GM23338 (cell line): Measurements from ENCODE around the gene KIF17. TPM values are rescaled to one million over a fixed set of nuclear protein-coding genes. Genes with fewer than 3 reads are reported as not detected.

ENCODE experiments used
- ATAC-seq: fragments of 200-7000 bp; cut with Tn5 transposase; 3 replicates; pipeline ENCODE4 v1.9.1; 2020
- DNase-seq: peaks from one replicate; pipeline ENCODE4 v3.0.0-alpha.2; 2015; ENCODE audit warnings: low spot score
- H2AFZ ChIP-seq: fragments of 200-600 bp; sonication (generic); 2 replicates; pipeline ENCODE4 v1.8.0; 2016; ENCODE audit warnings: antibody characterized with exemption, mild to moderate bottlenecking, moderate library complexity
- H3F3A ChIP-seq: fragments of 200-600 bp; sonication (generic); replicated peaks from 2 replicates; pipeline ENCODE4 v1.8.0; 2017; ENCODE audit warnings: antibody characterized with exemption, mixed run types, low read depth
- H3K27ac ChIP-seq: fragments of 200-600 bp; sonication (generic); 2 replicates; pipeline ENCODE4 v1.6.1; 2016; ENCODE audit warnings: low read depth
- H3K27me3 ChIP-seq: fragments of 200-600 bp; sonication (generic); 2 replicates; pipeline ENCODE4 v1.8.0; 2016; ENCODE audit warnings: mild to moderate bottlenecking, mixed run types, moderate library complexity; ENCODE audit not compliant: insufficient read depth
- H3K36me3 ChIP-seq: fragments of 200-600 bp; sonication (generic); 2 replicates; pipeline ENCODE4 v1.8.0; 2016; ENCODE audit warnings: mild to moderate bottlenecking; ENCODE audit not compliant: insufficient read depth
- H3K4me1 ChIP-seq: fragments of 200-600 bp; sonication (generic); 2 replicates; pipeline ENCODE4 v1.8.0; 2016; ENCODE audit warnings: mild to moderate bottlenecking, moderate library complexity; ENCODE audit not compliant: insufficient read depth
- H3K4me2 ChIP-seq: fragments of 200-600 bp; sonication (generic); 2 replicates; pipeline ENCODE4 v1.7.1; 2017; ENCODE audit warnings: mixed run types
- H3K4me3 ChIP-seq: fragments of 200-600 bp; sonication (generic); 2 replicates; pipeline ENCODE4 v1.6.1; 2016; ENCODE audit warnings: mixed run types
- H3K79me2 ChIP-seq: fragments of 200-600 bp; sonication (generic); replicated peaks from 2 replicates; pipeline ENCODE4 v1.8.0; 2017; ENCODE audit warnings: mild to moderate bottlenecking; ENCODE audit not compliant: insufficient read depth
- H3K9me2 ChIP-seq: fragments of 200-600 bp; sonication (generic); 2 replicates; pipeline ENCODE4 v1.8.0; 2017; ENCODE audit not compliant: insufficient read depth
- H4K20me1 ChIP-seq: fragments of 200-600 bp; sonication (generic); replicated peaks from 2 replicates; pipeline ENCODE4 v1.8.0; 2017; ENCODE audit warnings: mild to moderate bottlenecking; ENCODE audit not compliant: insufficient read depth
- H3K27ac Mint-ChIP-seq: 2 replicates; pipeline ENCODE4 v1.8.0; 2020; ENCODE audit warnings: inconsistent platforms, mild to moderate bottlenecking, moderate library complexity, mixed read lengths
- H3K27me3 Mint-ChIP-seq: 3 replicates; pipeline ENCODE4 v1.8.0; 2022; ENCODE audit warnings: low read depth, mild to moderate bottlenecking, moderate library complexity, mixed read lengths, inconsistent platforms; ENCODE audit not compliant: insufficient read depth, poor library complexity
- H3K36me3 Mint-ChIP-seq: 3 replicates; pipeline ENCODE4 v1.8.0; 2021; ENCODE audit warnings: low read depth, mild to moderate bottlenecking, inconsistent platforms, moderate library complexity, mixed read lengths
- H3K4me1 Mint-ChIP-seq: 3 replicates; pipeline ENCODE4 v1.8.0; 2020; ENCODE audit warnings: mild to moderate bottlenecking, inconsistent platforms, mixed read lengths
- H3K4me3 Mint-ChIP-seq: 3 replicates; pipeline ENCODE4 v1.8.0; 2021; ENCODE audit warnings: moderate library complexity, mild to moderate bottlenecking, inconsistent platforms, mixed read lengths
- H3K9me3 Mint-ChIP-seq: 3 replicates; pipeline ENCODE4 v1.8.0; 2020; ENCODE audit warnings: moderate library complexity, mild to moderate bottlenecking, inconsistent platforms, mixed read lengths
- CREB1 ChIP-seq: fragments of 250-450 bp; sonication (Bioruptor Pico); IDR thresholded peaks from 2 replicates; pipeline ENCODE4 v1.5.0; 2020; ENCODE audit warnings: low read depth, mild to moderate bottlenecking, moderate library complexity
- EZH2 ChIP-seq: fragments of 200-600 bp; sonication (generic); IDR thresholded peaks from one replicate; pipeline ENCODE4 v1.8.0; 2017; ENCODE audit warnings: antibody characterized with exemption, mild to moderate bottlenecking, low read depth; ENCODE audit not compliant: unreplicated experiment
- EZH2phosphoT487 ChIP-seq: fragments of 200-600 bp; sonication (generic); IDR thresholded peaks from one replicate; pipeline ENCODE4 v1.8.1; 2018; ENCODE audit warnings: antibody characterized with exemption; ENCODE audit not compliant: unreplicated experiment
- JUNB ChIP-seq: IDR thresholded peaks from one replicate; pipeline ENCODE4 v1.6.1; 2016; ENCODE audit warnings: antibody characterized with exemption; ENCODE audit not compliant: unreplicated experiment
- NANOG ChIP-seq: IDR thresholded peaks from 2 replicates; pipeline ENCODE4 v1.6.1; 2016; ENCODE audit warnings: antibody characterized with exemption, borderline replicate concordance
- POLR2AphosphoS5 ChIP-seq: IDR thresholded peaks from 2 replicates; pipeline ENCODE4 v1.6.1; 2016; ENCODE audit warnings: antibody characterized with exemption, low read depth
- STAT1 ChIP-seq: IDR thresholded peaks from one replicate; pipeline ENCODE4 v1.6.1; 2016; ENCODE audit warnings: antibody characterized with exemption; ENCODE audit not compliant: unreplicated experiment
- ZNF114 ChIP-seq: fragments of 250-450 bp; sonication (Bioruptor Pico); IDR thresholded peaks from 2 replicates; pipeline ENCODE4 v1.5.0; 2020; ENCODE audit warnings: mild to moderate bottlenecking, moderate library complexity
- ZNF331 ChIP-seq: fragments of 250-450 bp; sonication (Bioruptor Pico); IDR thresholded peaks from 2 replicates; pipeline ENCODE4 v1.5.0; 2020; ENCODE audit warnings: low read depth, mild to moderate bottlenecking, moderate library complexity
- polyA plus RNA-seq: library from polyadenylated mRNA; unstranded; fragments of >200 nt; fragmentation: Nextera tagmentation; extraction: Ambion mirVana; gene quantifications from 2 replicates; pipeline ENCODE4 v1.2.1, GENCODE V29; 2016
- total RNA-seq: library from RNA; depleted of rRNA; stranded (reverse); fragments of >200 nt; shearing (Covaris generic); gene quantifications from 2 replicates; pipeline ENCODE4 v1.2.3, GENCODE V29; 2014
- TF ChIP-seq, protein P1 (sequence below): IDR thresholded peaks from 2 replicates; pipeline ENCODE4 v1.6.1; 2016; ENCODE audit warnings: antibody characterized with exemption
- TF ChIP-seq, protein P2 (sequence below): fragments of 250-450 bp; sonication (Bioruptor Pico); IDR thresholded peaks from 2 replicates; pipeline ENCODE4 v1.5.0; 2020; ENCODE audit warnings: mild to moderate bottlenecking, moderate library complexity
- TF ChIP-seq, protein P3 (sequence below): IDR thresholded peaks from one replicate; pipeline ENCODE4 v1.6.1; 2018; ENCODE audit warnings: antibody characterized with exemption; ENCODE audit not compliant: unreplicated experiment
- TF ChIP-seq, protein P4 (sequence below), 2 experiments: fragments of 200-600 bp in 1 of 2; sonication (generic) in 1 of 2; conservative IDR thresholded peaks; 2 replicates each; pipeline versions ENCODE4 v1.5.1 to v1.6.1; 2016 to 2017; ENCODE audit warnings: antibody characterized with exemption in 2 of 2, low read depth in 2 of 2, mild to moderate bottlenecking in 2 of 2, moderate library complexity in 1 of 2

KIF17 gene
- total and polyA plus RNA-seq, 2 experiments from 2014 or later = 5.9 to 18.6 TPM

DNA sequence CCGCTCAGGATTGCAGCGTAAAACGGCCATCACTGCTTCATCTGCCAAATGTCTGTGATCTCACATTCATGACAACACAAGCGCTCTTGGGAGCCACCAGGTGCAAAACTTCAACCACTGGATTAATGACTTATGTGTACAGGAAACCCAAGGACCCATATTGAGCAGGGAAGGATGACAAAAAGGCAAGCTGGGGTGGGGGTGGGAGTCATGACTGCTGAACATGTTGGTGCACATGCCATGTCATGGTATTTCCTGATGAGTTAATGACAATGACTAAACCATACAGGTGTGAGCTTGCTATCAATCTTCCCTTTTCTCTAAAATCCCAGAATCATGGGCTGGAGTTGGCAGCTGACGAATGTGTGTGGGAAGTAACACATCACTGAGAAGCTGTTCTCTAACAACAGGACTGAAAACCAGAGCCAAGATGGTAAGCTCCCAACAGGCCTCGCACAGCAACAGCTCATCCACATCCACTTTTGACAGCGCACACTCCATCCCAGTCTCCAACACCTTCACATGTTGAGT, 17.8 kb upstream of the KIF17 start:
- peaks cover 17% of the 10 kb centered on the region for H3K4me1 ChIP-seq
- no peak overlapping the region for H3K27ac Mint-ChIP-seq

More for the DNA sequence above, 17.8 kb upstream of the KIF17 start:
- Histone ChIP-seq H3F3A (peaks cover 16% of the 10 kb centered on the region; the same call in 1 of the 2 replicates), H3K4me3 (no peak overlapping the region), H3K27ac (no peak overlapping the region), H3K36me3 (0 out of 2 replicates have a peak, but pooled peaks cover 5% of the 10 kb centered on the region), H3K9me2 (no peaks in the 10 kb centered on the region), H4K20me1 (no peaks in the 10 kb centered on the region), H2AFZ (no peak overlapping the region), H3K27me3 (peaks cover 32% of the 10 kb centered on the region), H3K4me2 (no peak overlapping the region), H3K79me2 (no peaks in the 10 kb centered on the region)
- Mint-ChIP-seq H3K36me3 (no peaks in the 10 kb centered on the region; the same call in 1 of the 3 replicates), H3K4me1 (peaks cover 1% of the 10 kb centered on the region), H3K27me3 (peaks cover 34% of the 10 kb centered on the region), H3K4me3 (no peak overlapping the region), H3K9me3 (no peaks in the 10 kb centered on the region)
- no peak for TF ChIP-seq EZH2
- TF ChIP-seq NANOG = no peak
- TF ChIP-seq, protein P1, sequence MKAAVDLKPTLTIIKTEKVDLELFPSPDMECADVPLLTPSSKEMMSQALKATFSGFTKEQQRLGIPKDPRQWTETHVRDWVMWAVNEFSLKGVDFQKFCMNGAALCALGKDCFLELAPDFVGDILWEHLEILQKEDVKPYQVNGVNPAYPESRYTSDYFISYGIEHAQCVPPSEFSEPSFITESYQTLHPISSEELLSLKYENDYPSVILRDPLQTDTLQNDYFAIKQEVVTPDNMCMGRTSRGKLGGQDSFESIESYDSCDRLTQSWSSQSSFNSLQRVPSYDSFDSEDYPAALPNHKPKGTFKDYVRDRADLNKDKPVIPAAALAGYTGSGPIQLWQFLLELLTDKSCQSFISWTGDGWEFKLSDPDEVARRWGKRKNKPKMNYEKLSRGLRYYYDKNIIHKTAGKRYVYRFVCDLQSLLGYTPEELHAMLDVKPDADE = no peak
- TF ChIP-seq ZNF331 = no peak
- no peak for TF ChIP-seq JUNB
- TF ChIP-seq ZNF114 (CRISPR knock-in tag) = no peak
- TF ChIP-seq, protein P2, sequence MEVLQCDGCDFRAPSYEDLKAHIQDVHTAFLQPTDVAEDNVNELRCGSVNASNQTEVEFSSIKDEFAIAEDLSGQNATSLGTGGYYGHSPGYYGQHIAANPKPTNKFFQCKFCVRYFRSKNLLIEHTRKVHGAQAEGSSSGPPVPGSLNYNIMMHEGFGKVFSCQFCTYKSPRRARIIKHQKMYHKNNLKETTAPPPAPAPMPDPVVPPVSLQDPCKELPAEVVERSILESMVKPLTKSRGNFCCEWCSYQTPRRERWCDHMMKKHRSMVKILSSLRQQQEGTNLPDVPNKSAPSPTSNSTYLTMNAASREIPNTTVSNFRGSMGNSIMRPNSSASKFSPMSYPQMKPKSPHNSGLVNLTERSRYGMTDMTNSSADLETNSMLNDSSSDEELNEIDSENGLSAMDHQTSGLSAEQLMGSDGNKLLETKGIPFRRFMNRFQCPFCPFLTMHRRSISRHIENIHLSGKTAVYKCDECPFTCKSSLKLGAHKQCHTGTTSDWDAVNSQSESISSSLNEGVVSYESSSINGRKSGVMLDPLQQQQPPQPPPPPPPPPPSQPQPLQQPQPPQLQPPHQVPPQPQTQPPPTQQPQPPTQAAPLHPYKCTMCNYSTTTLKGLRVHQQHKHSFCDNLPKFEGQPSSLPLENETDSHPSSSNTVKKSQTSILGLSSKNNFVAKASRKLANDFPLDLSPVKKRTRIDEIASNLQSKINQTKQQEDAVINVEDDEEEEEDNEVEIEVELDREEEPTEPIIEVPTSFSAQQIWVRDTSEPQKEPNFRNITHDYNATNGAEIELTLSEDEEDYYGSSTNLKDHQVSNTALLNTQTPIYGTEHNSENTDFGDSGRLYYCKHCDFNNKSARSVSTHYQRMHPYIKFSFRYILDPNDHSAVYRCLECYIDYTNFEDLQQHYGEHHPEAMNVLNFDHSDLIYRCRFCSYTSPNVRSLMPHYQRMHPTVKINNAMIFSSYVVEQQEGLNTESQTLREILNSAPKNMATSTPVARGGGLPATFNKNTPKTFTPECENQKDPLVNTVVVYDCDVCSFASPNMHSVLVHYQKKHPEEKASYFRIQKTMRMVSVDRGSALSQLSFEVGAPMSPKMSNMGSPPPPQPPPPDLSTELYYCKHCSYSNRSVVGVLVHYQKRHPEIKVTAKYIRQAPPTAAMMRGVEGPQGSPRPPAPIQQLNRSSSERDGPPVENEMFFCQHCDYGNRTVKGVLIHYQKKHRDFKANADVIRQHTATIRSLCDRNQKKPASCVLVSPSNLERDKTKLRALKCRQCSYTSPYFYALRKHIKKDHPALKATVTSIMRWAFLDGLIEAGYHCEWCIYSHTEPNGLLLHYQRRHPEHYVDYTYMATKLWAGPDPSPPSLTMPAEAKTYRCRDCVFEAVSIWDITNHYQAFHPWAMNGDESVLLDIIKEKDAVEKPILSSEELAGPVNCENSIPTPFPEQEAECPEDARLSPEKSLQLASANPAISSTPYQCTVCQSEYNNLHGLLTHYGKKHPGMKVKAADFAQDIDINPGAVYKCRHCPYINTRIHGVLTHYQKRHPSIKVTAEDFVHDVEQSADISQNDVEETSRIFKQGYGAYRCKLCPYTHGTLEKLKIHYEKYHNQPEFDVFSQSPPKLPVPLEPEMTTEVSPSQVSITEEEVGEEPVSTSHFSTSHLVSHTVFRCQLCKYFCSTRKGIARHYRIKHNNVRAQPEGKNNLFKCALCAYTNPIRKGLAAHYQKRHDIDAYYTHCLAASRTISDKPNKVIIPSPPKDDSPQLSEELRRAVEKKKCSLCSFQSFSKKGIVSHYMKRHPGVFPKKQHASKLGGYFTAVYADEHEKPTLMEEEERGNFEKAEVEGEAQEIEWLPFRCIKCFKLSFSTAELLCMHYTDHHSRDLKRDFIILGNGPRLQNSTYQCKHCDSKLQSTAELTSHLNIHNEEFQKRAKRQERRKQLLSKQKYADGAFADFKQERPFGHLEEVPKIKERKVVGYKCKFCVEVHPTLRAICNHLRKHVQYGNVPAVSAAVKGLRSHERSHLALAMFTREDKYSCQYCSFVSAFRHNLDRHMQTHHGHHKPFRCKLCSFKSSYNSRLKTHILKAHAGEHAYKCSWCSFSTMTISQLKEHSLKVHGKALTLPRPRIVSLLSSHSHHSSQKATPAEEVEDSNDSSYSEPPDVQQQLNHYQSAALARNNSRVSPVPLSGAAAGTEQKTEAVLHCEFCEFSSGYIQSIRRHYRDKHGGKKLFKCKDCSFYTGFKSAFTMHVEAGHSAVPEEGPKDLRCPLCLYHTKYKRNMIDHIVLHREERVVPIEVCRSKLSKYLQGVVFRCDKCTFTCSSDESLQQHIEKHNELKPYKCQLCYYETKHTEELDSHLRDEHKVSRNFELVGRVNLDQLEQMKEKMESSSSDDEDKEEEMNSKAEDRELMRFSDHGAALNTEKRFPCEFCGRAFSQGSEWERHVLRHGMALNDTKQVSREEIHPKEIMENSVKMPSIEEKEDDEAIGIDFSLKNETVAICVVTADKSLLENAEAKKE (CRISPR knock-in tag) = no peak
- TF ChIP-seq, protein P3, sequence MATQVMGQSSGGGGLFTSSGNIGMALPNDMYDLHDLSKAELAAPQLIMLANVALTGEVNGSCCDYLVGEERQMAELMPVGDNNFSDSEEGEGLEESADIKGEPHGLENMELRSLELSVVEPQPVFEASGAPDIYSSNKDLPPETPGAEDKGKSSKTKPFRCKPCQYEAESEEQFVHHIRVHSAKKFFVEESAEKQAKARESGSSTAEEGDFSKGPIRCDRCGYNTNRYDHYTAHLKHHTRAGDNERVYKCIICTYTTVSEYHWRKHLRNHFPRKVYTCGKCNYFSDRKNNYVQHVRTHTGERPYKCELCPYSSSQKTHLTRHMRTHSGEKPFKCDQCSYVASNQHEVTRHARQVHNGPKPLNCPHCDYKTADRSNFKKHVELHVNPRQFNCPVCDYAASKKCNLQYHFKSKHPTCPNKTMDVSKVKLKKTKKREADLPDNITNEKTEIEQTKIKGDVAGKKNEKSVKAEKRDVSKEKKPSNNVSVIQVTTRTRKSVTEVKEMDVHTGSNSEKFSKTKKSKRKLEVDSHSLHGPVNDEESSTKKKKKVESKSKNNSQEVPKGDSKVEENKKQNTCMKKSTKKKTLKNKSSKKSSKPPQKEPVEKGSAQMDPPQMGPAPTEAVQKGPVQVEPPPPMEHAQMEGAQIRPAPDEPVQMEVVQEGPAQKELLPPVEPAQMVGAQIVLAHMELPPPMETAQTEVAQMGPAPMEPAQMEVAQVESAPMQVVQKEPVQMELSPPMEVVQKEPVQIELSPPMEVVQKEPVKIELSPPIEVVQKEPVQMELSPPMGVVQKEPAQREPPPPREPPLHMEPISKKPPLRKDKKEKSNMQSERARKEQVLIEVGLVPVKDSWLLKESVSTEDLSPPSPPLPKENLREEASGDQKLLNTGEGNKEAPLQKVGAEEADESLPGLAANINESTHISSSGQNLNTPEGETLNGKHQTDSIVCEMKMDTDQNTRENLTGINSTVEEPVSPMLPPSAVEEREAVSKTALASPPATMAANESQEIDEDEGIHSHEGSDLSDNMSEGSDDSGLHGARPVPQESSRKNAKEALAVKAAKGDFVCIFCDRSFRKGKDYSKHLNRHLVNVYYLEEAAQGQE = no peak
- TF ChIP-seq CREB1 (CRISPR knock-in tag) = no peak
- TF ChIP-seq EZH2phosphoT487 = no peak
- TF ChIP-seq, protein P4, sequence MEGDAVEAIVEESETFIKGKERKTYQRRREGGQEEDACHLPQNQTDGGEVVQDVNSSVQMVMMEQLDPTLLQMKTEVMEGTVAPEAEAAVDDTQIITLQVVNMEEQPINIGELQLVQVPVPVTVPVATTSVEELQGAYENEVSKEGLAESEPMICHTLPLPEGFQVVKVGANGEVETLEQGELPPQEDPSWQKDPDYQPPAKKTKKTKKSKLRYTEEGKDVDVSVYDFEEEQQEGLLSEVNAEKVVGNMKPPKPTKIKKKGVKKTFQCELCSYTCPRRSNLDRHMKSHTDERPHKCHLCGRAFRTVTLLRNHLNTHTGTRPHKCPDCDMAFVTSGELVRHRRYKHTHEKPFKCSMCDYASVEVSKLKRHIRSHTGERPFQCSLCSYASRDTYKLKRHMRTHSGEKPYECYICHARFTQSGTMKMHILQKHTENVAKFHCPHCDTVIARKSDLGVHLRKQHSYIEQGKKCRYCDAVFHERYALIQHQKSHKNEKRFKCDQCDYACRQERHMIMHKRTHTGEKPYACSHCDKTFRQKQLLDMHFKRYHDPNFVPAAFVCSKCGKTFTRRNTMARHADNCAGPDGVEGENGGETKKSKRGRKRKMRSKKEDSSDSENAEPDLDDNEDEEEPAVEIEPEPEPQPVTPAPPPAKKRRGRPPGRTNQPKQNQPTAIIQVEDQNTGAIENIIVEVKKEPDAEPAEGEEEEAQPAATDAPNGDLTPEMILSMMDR (conservative IDR thresholded peaks at IDR 0.05; ENCODE audit: low read depth in 2 of 2) = no peak
- TF ChIP-seq STAT1 = no peak
- no peak for TF ChIP-seq POLR2AphosphoS5
- ATAC-seq = no peak
- DNase-seq = no peak
